Tibial artery (tissue), 4 donors: ENCODE data around the gene RIC3.

Experiments used
- DNase-seq, 2 donors: peaks; one replicate each; pipeline ENCODE4 v3.0.0-alpha.2; 2019
- H3K27ac ChIP-seq, 2 donors: fragments of 200-600 bp; sonication (generic) in 1 of 2; 1 replicate in 1 of 2; 2 replicates in 1 of 2; pipeline ENCODE4 v1.5.1; 2018 to 2019; ENCODE audit warnings: mild to moderate bottlenecking in 1 of 2
- H3K27me3 ChIP-seq, 2 donors: fragments of 200-600 bp; sonication (generic) in 1 of 2; one replicate each; pipeline versions ENCODE4 v1.5.1 to v1.6.0; 2016 to 2019
- H3K36me3 ChIP-seq, 3 donors: fragments of 200-600 bp; sonication (generic) in 2 of 3; one replicate each; pipeline ENCODE4 v1.5.1; 2016 to 2019; ENCODE audit warnings: mild to moderate bottlenecking in 2 of 3
- H3K4me1 ChIP-seq, 4 donors: fragments of 200-600 bp; sonication (generic) in 2 of 4; 1 replicate in 3 of 4; 2 replicates in 1 of 4; pipeline ENCODE4 v1.5.1; 2016 to 2019
- H3K4me3 ChIP-seq, 2 donors: fragments of 200-600 bp; sonication (generic) in 1 of 2; 1 replicate in 1 of 2; 2 replicates in 1 of 2; pipeline ENCODE4 v1.5.1; 2018 to 2019; ENCODE audit warnings: mild to moderate bottlenecking in 2 of 2
- H3K9me3 ChIP-seq, 3 donors: fragments of 200-600 bp; sonication (generic) in 1 of 3; one replicate each; pipeline ENCODE4 v1.5.1; 2016 to 2019
- intact Hi-C: fragments of 100-400 bp; cut with DNase I; formaldehyde crosslinking; loops from one replicate; pipeline ENCODE4 v1.15.0; 2023; ENCODE audit warnings: low total_unique reads
- TF ChIP-seq, protein P1 (sequence below), 2 experiments: fragments of 200-600 bp in 1 of 2; fragments of 450-650 bp in 1 of 2; IDR thresholded peaks; one replicate each; pipeline ENCODE4 v1.5.1; 2017 to 2019; ENCODE audit warnings: antibody characterized with exemption in 2 of 2, mild to moderate bottlenecking in 1 of 2, moderate library complexity in 1 of 2

Gene RIC3

DNA sequence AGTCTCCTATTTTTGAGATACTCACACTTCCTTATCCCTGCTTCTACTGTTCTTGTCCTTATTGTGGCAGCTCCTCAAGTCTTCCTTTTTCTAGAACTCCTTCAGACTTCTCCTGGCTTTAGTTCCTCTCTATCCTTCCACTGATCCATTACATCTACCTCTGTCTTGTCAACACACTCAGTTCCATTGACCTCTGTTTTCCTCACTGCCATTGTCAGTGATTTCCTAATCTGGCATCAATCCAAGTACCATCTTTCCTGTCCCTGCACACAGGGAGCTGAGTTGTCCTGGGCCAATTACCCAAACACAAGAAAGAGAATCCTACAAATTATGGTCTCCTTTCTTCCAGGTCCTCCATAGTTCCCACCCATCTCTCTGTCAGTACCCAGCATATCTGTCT lies 27.9 kb upstream of the RIC3 start:
- TF ChIP-seq, protein P1, sequence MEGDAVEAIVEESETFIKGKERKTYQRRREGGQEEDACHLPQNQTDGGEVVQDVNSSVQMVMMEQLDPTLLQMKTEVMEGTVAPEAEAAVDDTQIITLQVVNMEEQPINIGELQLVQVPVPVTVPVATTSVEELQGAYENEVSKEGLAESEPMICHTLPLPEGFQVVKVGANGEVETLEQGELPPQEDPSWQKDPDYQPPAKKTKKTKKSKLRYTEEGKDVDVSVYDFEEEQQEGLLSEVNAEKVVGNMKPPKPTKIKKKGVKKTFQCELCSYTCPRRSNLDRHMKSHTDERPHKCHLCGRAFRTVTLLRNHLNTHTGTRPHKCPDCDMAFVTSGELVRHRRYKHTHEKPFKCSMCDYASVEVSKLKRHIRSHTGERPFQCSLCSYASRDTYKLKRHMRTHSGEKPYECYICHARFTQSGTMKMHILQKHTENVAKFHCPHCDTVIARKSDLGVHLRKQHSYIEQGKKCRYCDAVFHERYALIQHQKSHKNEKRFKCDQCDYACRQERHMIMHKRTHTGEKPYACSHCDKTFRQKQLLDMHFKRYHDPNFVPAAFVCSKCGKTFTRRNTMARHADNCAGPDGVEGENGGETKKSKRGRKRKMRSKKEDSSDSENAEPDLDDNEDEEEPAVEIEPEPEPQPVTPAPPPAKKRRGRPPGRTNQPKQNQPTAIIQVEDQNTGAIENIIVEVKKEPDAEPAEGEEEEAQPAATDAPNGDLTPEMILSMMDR (IDR thresholded peaks at IDR 0.05), result no peak
- Histone ChIP-seq H3K4me3 (no peak overlapping the region), H3K4me1 (no peaks in the 10 kb centered on the region), H3K27ac (no peak overlapping the region), H3K27me3 (peaks cover 0 to 29% of the 10 kb centered on the region in 2 donors), H3K9me3 (no peaks in the 10 kb centered on the region), H3K36me3 (no peaks in the 10 kb centered on the region)
- intact Hi-C loops, result loop anchor here (10.0 kb wide), 1 partner anchor 368 kb away; no protein-coding TSS in a partner anchor
- no peak for DNase-seq

DNA sequence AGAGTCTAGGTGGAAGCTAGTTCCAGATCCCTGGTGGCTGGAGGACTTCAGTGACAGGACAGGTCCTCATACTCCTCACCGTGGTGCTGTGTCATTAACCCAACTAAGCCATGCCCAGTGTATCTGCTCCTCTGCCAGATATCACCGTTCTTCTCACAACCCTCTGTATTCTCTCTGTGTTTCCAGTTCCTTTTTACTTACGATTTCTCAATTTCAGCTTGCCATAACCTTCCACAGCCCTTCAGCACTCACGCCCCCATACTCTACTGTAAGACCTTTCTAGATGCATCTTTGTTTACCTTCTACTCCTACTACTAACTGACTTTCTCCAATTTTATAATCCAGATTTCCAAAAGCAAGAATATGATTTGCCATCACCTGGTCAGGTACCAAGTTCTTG lies 26.1 kb upstream of the RIC3 start:
- no peak for DNase-seq
- Histone ChIP-seq H3K4me3 (no peak overlapping the region), H3K27me3 (peaks cover 0 to 29% of the 10 kb centered on the region in 2 donors), H3K36me3 (no peaks in the 10 kb centered on the region), H3K4me1 (no peaks in the 10 kb centered on the region), H3K9me3 (no peaks in the 10 kb centered on the region), H3K27ac (no peak overlapping the region)
- TF ChIP-seq, protein P1 (IDR thresholded peaks at IDR 0.05), result no peak
- intact Hi-C loops, result loop anchor here (10.0 kb wide), 1 partner anchor 370 kb away; no protein-coding TSS in a partner anchor

DNA sequence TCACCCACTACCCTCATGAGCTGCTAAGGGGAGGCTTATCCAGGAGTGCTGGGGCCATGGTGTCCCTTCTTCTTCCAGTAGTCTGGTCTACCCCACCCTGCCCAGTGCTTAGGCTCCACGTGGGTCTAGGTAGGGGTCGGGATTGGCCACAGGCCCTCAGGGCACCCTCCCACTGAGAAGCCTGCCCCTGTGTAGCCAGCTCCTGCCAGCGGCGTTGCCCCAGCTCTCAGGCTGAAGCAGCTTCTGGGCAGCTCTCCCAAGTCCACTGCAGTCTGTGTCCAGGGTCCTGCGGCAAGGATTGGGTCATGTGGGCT lies 24.0 kb upstream of the RIC3 start:
- Histone ChIP-seq H3K36me3 (no peaks in the 10 kb centered on the region), H3K4me3 (no peak overlapping the region), H3K27ac (no peak overlapping the region), H3K4me1 (no peaks in the 10 kb centered on the region), H3K27me3 (peaks cover 0 to 27% of the 10 kb centered on the region in 2 donors), H3K9me3 (no peaks in the 10 kb centered on the region)
- intact Hi-C loops, result loop anchor here (10.0 kb wide), 1 partner anchor 372 kb away; no protein-coding TSS in a partner anchor
- DNase-seq, result no peak
- TF ChIP-seq, protein P1 (IDR thresholded peaks at IDR 0.05), result no peak

DNA sequence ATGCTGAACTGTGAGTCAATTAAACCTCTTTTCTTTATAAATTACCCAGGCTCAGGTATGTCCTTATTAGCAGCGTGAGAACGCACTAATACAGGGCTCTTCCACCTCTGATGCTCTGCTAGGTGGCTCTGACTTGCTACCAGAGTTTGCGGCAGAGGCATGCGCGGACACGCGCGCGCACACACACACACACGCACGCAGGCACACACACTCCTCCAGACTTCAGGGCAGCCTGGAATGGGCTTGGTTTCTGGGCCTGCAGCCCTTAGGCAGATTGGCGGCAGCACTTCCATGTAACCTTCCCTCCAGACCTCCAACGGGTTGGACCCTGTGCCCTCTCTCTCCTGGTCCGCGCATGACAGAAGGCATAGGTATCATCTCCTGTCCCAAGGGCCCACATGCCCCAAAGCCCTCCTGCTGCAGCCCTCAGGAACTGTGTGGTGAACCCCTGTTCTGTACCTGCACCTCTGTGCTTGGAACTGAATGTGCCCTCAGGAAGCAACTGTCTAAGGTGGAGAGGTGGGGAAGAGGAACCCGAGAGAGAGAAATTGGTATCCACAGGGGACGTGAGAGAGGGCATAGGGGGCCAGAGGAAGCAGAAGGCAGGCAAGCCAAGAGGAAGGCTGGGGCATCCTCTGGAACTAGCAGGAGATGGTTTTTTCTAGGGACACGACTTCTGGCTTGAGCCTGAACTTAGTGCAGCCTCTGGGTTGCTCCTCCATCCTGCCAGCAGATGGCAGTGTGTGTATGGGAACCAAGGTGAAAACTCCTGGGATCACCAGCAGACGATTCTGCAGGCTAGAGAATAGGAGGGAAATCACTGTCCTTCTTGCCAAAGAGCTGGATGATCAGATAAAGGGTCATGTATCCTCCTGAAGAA lies 23.4 kb upstream of the RIC3 start:
- TF ChIP-seq, protein P1 (IDR thresholded peaks at IDR 0.05), result peak; percentile 62 to 75
- no peak overlapping the region for H3K27ac ChIP-seq
- intact Hi-C loops, result loop anchor here (10.0 kb wide), 1 partner anchor 373 kb away; no protein-coding TSS in a partner anchor
- H3K4me3 ChIP-seq, result no peak overlapping the region
- peaks cover 0 to 27% of the 10 kb centered on the region in 2 donors for H3K27me3 ChIP-seq
- H3K36me3 ChIP-seq, result no peaks in the 10 kb centered on the region
- H3K9me3 ChIP-seq, result no peaks in the 10 kb centered on the region
- H3K4me1 ChIP-seq, result no peaks in the 10 kb centered on the region
- DNase-seq, result peak in 1 of 2 donors; percentile 65

DNA sequence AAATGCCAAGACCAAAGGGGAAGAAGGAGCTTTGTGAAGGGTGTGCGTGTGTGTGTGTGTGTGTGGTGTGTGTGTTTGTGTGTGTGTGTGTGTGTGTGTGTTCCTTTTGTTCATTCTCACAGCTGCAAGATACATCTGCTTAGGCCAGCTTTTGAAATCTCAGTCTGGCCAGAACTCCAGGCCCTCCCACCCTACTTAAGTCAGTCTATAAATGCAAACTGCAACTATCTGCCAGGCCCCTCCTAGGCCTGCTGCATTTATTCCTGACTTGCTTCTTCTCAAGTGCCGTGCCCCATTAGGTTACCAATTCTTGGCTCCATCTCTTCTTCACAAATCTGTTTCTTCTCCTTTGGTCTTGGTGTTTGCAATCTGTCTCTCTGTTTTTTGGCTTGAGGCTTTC lies 21.6 kb upstream of the RIC3 start:
- no peak for DNase-seq

More for the DNA sequence above, 21.6 kb upstream of the RIC3 start:
- no peaks in the 10 kb centered on the region for H3K36me3 ChIP-seq
- H3K27me3 ChIP-seq, result peaks cover 0 to 24% of the 10 kb centered on the region in 2 donors
- no peaks in the 10 kb centered on the region for H3K4me1 ChIP-seq
- TF ChIP-seq, protein P1 (IDR thresholded peaks at IDR 0.05), result no peak
- H3K4me3 ChIP-seq, result no peak overlapping the region
- intact Hi-C loops, result loop anchor here (10.0 kb wide), 1 partner anchor 374 kb away; no protein-coding TSS in a partner anchor
- H3K9me3 ChIP-seq, result no peaks in the 10 kb centered on the region
- H3K27ac ChIP-seq, result no peak overlapping the region
